ENCODE data around the gene MKS1.

DNA sequence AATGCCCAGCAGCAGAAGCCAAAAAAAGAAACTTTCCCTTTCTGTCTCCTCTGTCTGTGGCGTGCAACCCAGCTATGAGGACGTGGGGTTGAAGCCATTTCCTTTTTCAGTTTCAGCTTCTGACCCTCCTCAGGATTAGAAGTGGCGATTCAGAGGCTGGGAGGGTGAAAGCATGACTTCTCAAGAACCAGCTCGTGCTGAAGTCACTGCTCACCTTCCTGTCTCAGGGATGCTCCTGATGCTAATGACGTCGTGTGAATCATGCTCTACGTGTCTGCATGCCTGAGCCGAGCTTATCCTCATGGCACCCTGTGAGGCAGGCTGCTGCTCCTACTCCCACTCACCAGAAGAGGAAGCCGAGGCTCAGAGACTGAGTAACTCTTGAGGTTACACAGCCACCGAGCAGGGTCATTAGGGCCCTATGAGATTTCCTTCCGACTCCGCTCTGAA lies 13.7 kb upstream of the MKS1 start:
- TF ChIP-seq, protein P1, sequence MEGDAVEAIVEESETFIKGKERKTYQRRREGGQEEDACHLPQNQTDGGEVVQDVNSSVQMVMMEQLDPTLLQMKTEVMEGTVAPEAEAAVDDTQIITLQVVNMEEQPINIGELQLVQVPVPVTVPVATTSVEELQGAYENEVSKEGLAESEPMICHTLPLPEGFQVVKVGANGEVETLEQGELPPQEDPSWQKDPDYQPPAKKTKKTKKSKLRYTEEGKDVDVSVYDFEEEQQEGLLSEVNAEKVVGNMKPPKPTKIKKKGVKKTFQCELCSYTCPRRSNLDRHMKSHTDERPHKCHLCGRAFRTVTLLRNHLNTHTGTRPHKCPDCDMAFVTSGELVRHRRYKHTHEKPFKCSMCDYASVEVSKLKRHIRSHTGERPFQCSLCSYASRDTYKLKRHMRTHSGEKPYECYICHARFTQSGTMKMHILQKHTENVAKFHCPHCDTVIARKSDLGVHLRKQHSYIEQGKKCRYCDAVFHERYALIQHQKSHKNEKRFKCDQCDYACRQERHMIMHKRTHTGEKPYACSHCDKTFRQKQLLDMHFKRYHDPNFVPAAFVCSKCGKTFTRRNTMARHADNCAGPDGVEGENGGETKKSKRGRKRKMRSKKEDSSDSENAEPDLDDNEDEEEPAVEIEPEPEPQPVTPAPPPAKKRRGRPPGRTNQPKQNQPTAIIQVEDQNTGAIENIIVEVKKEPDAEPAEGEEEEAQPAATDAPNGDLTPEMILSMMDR (conservative IDR thresholded peaks at IDR 0.05 in 1 of 2, IDR thresholded peaks at IDR 0.05 in 1 of 2; ENCODE audit: low read depth in 1 of 2, low read length in 2 of 2) = no peak
- no peak for TF ChIP-seq EZH2 (IDR thresholded peaks at IDR 0.05; ENCODE audit: low read length, missing control alignments)
